LNCaP clone FGC (cell line): ENCODE measurements around the gene PLEKHA1.

Experiments used
- DNase-seq: peaks from one replicate; pipeline ENCODE4 v3.0.0-alpha.2; 2011; ENCODE audit warnings: low read depth
- H3K4me3 ChIP-seq: 2 replicates; pipeline ENCODE4 v1.5.1; 2011; ENCODE audit warnings: mild to moderate bottlenecking, low read depth, low read length, control low read depth
- TF ChIP-seq, protein P1 (sequence below): IDR thresholded peaks from 2 replicates; pipeline ENCODE4 v1.5.1; 2012; ENCODE audit warnings: mild to moderate bottlenecking; ENCODE audit not compliant: control insufficient read depth, insufficient read depth; ENCODE audit errors: extremely low read depth

PLEKHA1 gene

DNA sequence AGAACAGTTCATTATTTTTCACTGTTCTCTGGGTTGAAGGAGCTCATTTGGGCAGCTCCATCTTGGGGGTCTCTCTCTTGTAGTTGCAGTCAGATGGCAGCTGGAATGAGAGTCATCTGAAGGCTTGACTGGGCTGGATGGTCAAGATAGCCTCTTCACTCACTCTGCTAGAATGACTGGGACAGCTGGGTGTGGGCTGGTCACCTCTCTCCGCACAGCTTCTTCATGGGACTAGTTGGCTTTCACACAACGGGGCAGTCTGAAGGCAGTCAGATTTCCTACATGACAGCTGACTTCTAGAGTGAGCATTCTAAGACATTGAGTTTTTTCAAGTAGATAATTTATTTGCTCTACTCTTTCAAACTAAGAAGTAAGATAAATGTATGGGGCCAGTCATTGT, 13.1 kb downstream of the PLEKHA1 start:
- DNase-seq: no peak
- no peak overlapping the region for H3K4me3 ChIP-seq
- TF ChIP-seq, protein P1, sequence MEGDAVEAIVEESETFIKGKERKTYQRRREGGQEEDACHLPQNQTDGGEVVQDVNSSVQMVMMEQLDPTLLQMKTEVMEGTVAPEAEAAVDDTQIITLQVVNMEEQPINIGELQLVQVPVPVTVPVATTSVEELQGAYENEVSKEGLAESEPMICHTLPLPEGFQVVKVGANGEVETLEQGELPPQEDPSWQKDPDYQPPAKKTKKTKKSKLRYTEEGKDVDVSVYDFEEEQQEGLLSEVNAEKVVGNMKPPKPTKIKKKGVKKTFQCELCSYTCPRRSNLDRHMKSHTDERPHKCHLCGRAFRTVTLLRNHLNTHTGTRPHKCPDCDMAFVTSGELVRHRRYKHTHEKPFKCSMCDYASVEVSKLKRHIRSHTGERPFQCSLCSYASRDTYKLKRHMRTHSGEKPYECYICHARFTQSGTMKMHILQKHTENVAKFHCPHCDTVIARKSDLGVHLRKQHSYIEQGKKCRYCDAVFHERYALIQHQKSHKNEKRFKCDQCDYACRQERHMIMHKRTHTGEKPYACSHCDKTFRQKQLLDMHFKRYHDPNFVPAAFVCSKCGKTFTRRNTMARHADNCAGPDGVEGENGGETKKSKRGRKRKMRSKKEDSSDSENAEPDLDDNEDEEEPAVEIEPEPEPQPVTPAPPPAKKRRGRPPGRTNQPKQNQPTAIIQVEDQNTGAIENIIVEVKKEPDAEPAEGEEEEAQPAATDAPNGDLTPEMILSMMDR: no peak

DNA sequence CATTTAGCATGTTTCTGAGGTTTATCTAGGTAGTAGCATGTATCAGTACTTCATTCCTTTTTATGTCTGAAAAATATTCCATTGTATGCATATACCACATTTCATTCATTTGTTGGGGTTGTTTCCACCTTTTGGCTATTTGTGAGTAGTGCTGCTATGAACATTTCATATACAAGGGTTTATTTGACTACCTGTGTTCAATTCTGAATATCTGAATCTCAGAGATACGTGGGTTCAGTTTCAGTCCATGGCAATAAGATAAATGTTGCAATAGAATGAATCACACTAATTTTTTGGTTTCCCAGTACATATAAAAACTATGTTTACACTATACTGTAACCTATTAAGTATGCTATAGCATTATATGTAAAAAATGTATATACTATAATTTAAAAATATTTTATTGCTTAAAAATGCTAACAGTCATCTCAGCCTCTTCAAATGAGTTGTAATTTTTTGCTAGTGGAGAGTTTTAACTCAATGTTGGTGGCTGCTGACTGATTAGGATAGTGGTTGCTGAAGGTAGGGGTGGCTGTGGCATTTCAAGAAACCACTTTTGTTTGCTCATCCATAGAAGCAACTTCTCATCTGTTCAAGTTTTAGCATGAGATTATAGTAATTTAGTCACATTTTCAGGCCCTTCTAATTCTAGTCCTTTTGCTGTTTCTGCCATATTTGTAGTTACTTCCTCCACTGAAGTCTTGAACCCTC, 13.9 kb downstream of the PLEKHA1 start:
- DNase-seq: no peak
- no peak overlapping the region for H3K4me3 ChIP-seq
- TF ChIP-seq, protein P1: no peak

DNA sequence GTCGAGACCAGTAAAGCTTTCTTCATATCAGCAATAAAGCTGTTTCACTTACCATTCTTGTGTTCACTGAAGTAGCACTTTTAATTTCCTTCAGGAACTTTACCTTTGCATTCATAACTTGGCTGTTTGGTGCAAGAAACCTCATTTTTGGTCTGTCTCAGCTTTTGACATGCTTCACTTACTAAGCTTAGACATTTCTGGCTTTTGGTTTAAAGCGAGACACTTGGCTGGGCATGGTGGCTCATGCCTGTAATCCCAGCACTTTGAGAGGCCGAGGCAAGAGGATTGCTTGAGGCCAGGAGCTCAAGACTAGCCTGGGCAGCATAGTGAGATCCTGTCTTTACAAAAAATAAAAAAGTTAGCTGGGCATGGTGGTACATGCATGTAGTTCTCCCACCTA, 15.8 kb downstream of the PLEKHA1 start:
- H3K4me3 ChIP-seq: no peak overlapping the region
- DNase-seq: no peak
- TF ChIP-seq, protein P1: no peak

DNA sequence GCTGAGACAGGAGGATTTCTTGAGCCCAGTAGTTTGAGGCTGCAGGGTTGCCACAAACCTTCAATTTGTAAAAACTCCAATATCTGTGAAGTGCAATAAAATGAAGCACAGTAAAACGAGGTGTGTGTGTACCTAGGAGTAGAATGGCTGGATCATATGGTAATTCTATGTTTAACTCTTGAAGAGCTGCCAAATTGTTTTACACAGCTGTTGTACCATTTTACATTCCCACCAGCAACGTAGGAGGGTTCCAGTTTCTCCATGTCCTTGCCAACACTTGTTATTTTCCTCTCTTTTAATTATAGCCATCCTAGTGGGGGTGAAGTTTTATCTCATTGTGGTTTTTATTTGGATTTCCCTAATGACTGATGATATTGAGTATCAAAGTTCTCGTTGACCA, 16.2 kb downstream of the PLEKHA1 start:
- TF ChIP-seq, protein P1: no peak
- H3K4me3 ChIP-seq: no peak overlapping the region
- no peak for DNase-seq

DNA sequence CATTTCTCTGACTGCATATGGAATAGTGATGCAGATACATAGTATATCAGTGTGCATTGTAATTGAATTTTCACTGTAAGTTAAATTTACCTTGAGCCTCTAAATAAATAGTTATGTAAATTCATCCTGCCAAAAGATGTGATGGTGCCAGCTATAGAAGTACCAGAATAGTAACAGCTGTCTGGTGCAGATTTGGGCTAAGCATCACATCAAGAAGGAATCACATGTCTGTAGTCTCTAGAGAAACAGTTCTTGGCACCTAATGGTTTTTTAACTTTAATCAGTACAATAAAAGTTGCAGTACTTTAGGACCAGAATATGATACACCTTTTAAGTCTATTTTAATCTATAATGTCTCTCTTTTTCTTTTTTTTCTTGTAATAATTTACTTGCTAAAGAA, 17.4 kb downstream of the PLEKHA1 start:
- TF ChIP-seq, protein P1: no peak
- no peak for DNase-seq
- no peak overlapping the region for H3K4me3 ChIP-seq

DNA sequence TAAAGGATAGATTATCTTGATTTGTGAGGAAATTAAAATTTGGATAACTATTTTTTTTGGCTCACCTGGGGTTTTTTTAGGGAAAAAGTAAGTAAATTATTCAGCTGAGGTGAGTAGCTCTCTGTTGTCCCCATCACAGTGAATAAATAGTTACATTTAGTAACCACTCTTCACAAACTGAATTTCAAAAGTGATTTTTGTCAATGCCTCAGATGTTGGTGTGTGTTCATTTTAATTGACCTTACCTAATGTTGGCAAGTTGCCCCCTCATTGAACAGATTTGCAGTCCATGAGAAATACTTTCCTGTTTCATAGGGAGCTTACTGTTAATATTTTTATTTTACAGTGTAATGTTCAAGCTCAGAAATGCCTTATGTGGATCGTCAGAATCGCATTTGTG, 18.3 kb downstream of the PLEKHA1 start:
- H3K4me3 ChIP-seq: no peak overlapping the region
- TF ChIP-seq, protein P1: no peak
- no peak for DNase-seq

DNA sequence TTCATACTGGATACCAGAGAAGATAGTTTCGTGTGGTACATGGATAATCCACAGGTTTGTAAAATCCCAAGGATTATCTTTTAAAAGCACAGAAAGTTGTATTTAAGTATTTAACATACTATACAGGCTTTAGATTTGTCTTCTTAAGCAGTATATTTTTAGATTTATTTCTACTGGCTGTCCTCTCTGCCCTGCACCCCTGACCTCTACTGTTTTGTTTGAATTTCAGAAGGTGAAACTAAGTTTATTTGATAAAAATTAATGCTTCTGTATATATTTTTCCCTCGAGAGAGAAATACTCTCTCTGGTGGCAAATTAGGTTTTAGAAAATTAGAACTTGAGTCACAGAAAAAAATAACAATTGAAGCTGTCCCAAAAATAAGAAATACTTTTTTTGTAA, 18.8 kb downstream of the PLEKHA1 start:
- no peak overlapping the region for H3K4me3 ChIP-seq
- TF ChIP-seq, protein P1: no peak
- DNase-seq: no peak
